ENCODE data around the gene TP63. TPM values are rescaled to one million over a fixed set of nuclear protein-coding genes. Genes with fewer than 3 reads are reported as not detected.
"Not testable (repeated sequence)": the region's sequence is repeated elsewhere in the genome, so short reads cannot be mapped to it uniquely, and the experiment has no call there.

TP63 gene
- total RNA-seq, 2 donors from 2014 or later, result 0.45 to 1.5 TPM

- Mint-ChIP-seq H3K4me1 (no peaks in the 10 kb centered on the region), H3K27ac (no peak overlapping the region)
These were observed 28.7 kb upstream of the TP63 start for GRCh38 chr3:189602471-189602870.

GRCh38 chr3:189605717-189606116 is 25.5 kb upstream of the TP63 start:
- no peaks in the 10 kb centered on the region for H3K36me3 Mint-ChIP-seq (ENCODE audit: low read depth)
- H3K4me3 Mint-ChIP-seq, result no peak overlapping the region
- H3K9me3 ChIP-seq (ENCODE audit: control insufficient read depth, low read length, poor library complexity, severe bottlenecking), result no peaks in the 10 kb centered on the region
- no peak for ATAC-seq
- H3K27me3 Mint-ChIP-seq, result no peaks in the 10 kb centered on the region
- H3K27ac Mint-ChIP-seq, result no peak overlapping the region
- DNase-seq, result no peak
- no peaks in the 10 kb centered on the region for H3K4me1 Mint-ChIP-seq

More at GRCh38 chr3:189602471-189602870, 28.7 kb upstream of the TP63 start:
- Mint-ChIP-seq H3K4me3 (no peak overlapping the region), H3K36me3 (ENCODE audit: low read depth) (peaks cover 3% of the 10 kb centered on the region), H3K27me3 (no peaks in the 10 kb centered on the region)
- ATAC-seq (no peak), DNase-seq (no peak)
- no peaks in the 10 kb centered on the region for H3K9me3 ChIP-seq (ENCODE audit: control insufficient read depth, low read length, poor library complexity, severe bottlenecking)

GRCh38 chr3:189606774-189607173 is 24.4 kb upstream of the TP63 start:
- no peaks in the 10 kb centered on the region for H3K9me3 ChIP-seq (ENCODE audit: control insufficient read depth, low read length, poor library complexity, severe bottlenecking)
- H3K27me3 Mint-ChIP-seq, result no peaks in the 10 kb centered on the region
- no peak for ATAC-seq

GRCh38 chr3:189612641-189613040 is 18.5 kb upstream of the TP63 start:
- not testable (repeated sequence) for H3K9me3 ChIP-seq (ENCODE audit: control insufficient read depth, low read length, poor library complexity, severe bottlenecking); H3K4me1 Mint-ChIP-seq; DNase-seq; ATAC-seq; H3K27ac Mint-ChIP-seq; H3K36me3 Mint-ChIP-seq (ENCODE audit: low read depth); H3K27me3 Mint-ChIP-seq; H3K4me3 Mint-ChIP-seq

More at GRCh38 chr3:189606774-189607173, 24.4 kb upstream of the TP63 start:
- Mint-ChIP-seq H3K36me3 (ENCODE audit: low read depth) (no peaks in the 10 kb centered on the region), H3K27ac (no peak overlapping the region), H3K4me1 (no peaks in the 10 kb centered on the region), H3K4me3 (no peak overlapping the region)
- DNase-seq, result no peak

- no peak overlapping the region for H3K4me3 Mint-ChIP-seq
- H3K9me3 ChIP-seq (ENCODE audit: control insufficient read depth, low read length, poor library complexity, severe bottlenecking), result no peaks in the 10 kb centered on the region
- no peak overlapping the region for H3K27ac Mint-ChIP-seq
- peaks cover 3% of the 10 kb centered on the region for H3K4me1 Mint-ChIP-seq
- ATAC-seq (no peak), DNase-seq (no peak)
- H3K27me3 Mint-ChIP-seq, result no peaks in the 10 kb centered on the region
- H3K36me3 Mint-ChIP-seq (ENCODE audit: low read depth), result no peaks in the 10 kb centered on the region
These were observed 18.1 kb upstream of the TP63 start for GRCh38 chr3:189613122-189613521.

- no peak for ATAC-seq
- H3K4me3 Mint-ChIP-seq, result no peak overlapping the region
These were observed 9.1 kb upstream of the TP63 start for GRCh38 chr3:189621948-189622603.

GRCh38 chr3:189622629-189623028 is 8.6 kb upstream of the TP63 start:
- Mint-ChIP-seq H3K27me3 (no peaks in the 10 kb centered on the region), H3K36me3 (ENCODE audit: low read depth) (no peaks in the 10 kb centered on the region), H3K4me1 (no peaks in the 10 kb centered on the region), H3K27ac (no peak overlapping the region), H3K4me3 (no peak overlapping the region)
- no peak for DNase-seq
- no peak for ATAC-seq
- H3K9me3 ChIP-seq (ENCODE audit: control insufficient read depth, low read length, poor library complexity, severe bottlenecking), result no peaks in the 10 kb centered on the region

More at GRCh38 chr3:189621948-189622603, 9.1 kb upstream of the TP63 start:
- H3K9me3 ChIP-seq (ENCODE audit: control insufficient read depth, low read length, poor library complexity, severe bottlenecking), result no peaks in the 10 kb centered on the region
- Mint-ChIP-seq H3K36me3 (ENCODE audit: low read depth) (no peaks in the 10 kb centered on the region), H3K27ac (no peak overlapping the region), H3K27me3 (no peaks in the 10 kb centered on the region), H3K4me1 (no peaks in the 10 kb centered on the region)
- no peak for DNase-seq

- no peak for ATAC-seq
- no peaks in the 10 kb centered on the region for H3K36me3 Mint-ChIP-seq (ENCODE audit: low read depth)
These were observed 7.1 kb upstream of the TP63 start for GRCh38 chr3:189624130-189624529.

GRCh38 chr3:189625071-189625470 is 6.1 kb upstream of the TP63 start:
- Mint-ChIP-seq H3K4me1 (no peaks in the 10 kb centered on the region), H3K27ac (no peak overlapping the region), H3K4me3 (no peak overlapping the region), H3K36me3 (ENCODE audit: low read depth) (no peaks in the 10 kb centered on the region), H3K27me3 (no peaks in the 10 kb centered on the region)
- DNase-seq (no peak), ATAC-seq (no peak)
- H3K9me3 ChIP-seq (ENCODE audit: control insufficient read depth, low read length, poor library complexity, severe bottlenecking), result no peaks in the 10 kb centered on the region

More at GRCh38 chr3:189624130-189624529, 7.1 kb upstream of the TP63 start:
- Mint-ChIP-seq H3K4me3 (no peak overlapping the region), H3K4me1 (no peaks in the 10 kb centered on the region), H3K27ac (no peak overlapping the region), H3K27me3 (no peaks in the 10 kb centered on the region)
- H3K9me3 ChIP-seq (ENCODE audit: control insufficient read depth, low read length, poor library complexity, severe bottlenecking), result no peaks in the 10 kb centered on the region
- DNase-seq, result no peak

- Mint-ChIP-seq H3K4me1 (peaks cover under 1% of the 10 kb centered on the region), H3K27ac (no peak overlapping the region), H3K27me3 (no peaks in the 10 kb centered on the region), H3K4me3 (no peak overlapping the region), H3K36me3 (ENCODE audit: low read depth) (no peaks in the 10 kb centered on the region)
- ATAC-seq (no peak), DNase-seq (no peak)
- H3K9me3 ChIP-seq (ENCODE audit: control insufficient read depth, low read length, poor library complexity, severe bottlenecking), result no peaks in the 10 kb centered on the region
These were observed 5.6 kb upstream of the TP63 start for GRCh38 chr3:189625572-189625971.

- H3K4me1 Mint-ChIP-seq, result peaks cover 6% of the 10 kb centered on the region
- DNase-seq, result no peak
- no peak overlapping the region for H3K27ac Mint-ChIP-seq
- no peak for ATAC-seq
- H3K27me3 Mint-ChIP-seq, result no peaks in the 10 kb centered on the region
- no peaks in the 10 kb centered on the region for H3K36me3 Mint-ChIP-seq (ENCODE audit: low read depth)
- no peak overlapping the region for H3K4me3 Mint-ChIP-seq
- no peaks in the 10 kb centered on the region for H3K9me3 ChIP-seq (ENCODE audit: control insufficient read depth, low read length, poor library complexity, severe bottlenecking)
These were observed 4.9 kb upstream of the TP63 start for GRCh38 chr3:189626286-189626685.

- peak overlapping the region; percentile 50 for H3K4me3 Mint-ChIP-seq
- H3K36me3 Mint-ChIP-seq (ENCODE audit: low read depth), result no peaks in the 10 kb centered on the region
- no peak for DNase-seq
- H3K27ac Mint-ChIP-seq, result peak overlapping the region; percentile 43
- no peaks in the 10 kb centered on the region for H3K9me3 ChIP-seq (ENCODE audit: control insufficient read depth, low read length, poor library complexity, severe bottlenecking)
- no peak for ATAC-seq
- no peaks in the 10 kb centered on the region for H3K27me3 Mint-ChIP-seq
- peaks cover 11% of the 10 kb centered on the region for H3K4me1 Mint-ChIP-seq
These were observed 1.3 kb upstream of the TP63 start for GRCh38 chr3:189629803-189630455.

- H3K9me3 ChIP-seq (ENCODE audit: control insufficient read depth, low read length, poor library complexity, severe bottlenecking), result no peaks in the 10 kb centered on the region
- no peaks in the 10 kb centered on the region for H3K27me3 Mint-ChIP-seq
- H3K4me1 Mint-ChIP-seq, result peaks cover 11% of the 10 kb centered on the region
- peak overlapping the region; percentile 71 for H3K4me3 Mint-ChIP-seq
- ATAC-seq (peak; percentile 81), DNase-seq (no peak)
- H3K36me3 Mint-ChIP-seq (ENCODE audit: low read depth), result no peaks in the 10 kb centered on the region
- peak overlapping the region; percentile 43 for H3K27ac Mint-ChIP-seq
These were observed 319 bp upstream of the TP63 start for GRCh38 chr3:189630767-189631372.
